AG10803 (cell line): Measurements from ENCODE around the gene MAFG.

ENCODE experiments used
- DNase-seq: peaks from one replicate; pipeline ENCODE4 v3.0.0; 2010; ENCODE audit warnings: low read depth
- H3K4me3 ChIP-seq: 2 replicates; pipeline ENCODE4 v1.5.1; 2011; ENCODE audit warnings: mild to moderate bottlenecking, low read length, control low read depth
- CTCF ChIP-seq: conservative IDR thresholded peaks from 2 replicates; pipeline ENCODE4 v1.5.1; 2011; ENCODE audit warnings: mild to moderate bottlenecking, low read length, control low read depth, inconsistent platforms

Gene MAFG

GRCh38 chr17:81933178-81933699 lies 5.7 kb upstream of the MAFG start:
- no peak for TF ChIP-seq CTCF
- no peak for DNase-seq
- no peak overlapping the region for H3K4me3 ChIP-seq

DNA sequence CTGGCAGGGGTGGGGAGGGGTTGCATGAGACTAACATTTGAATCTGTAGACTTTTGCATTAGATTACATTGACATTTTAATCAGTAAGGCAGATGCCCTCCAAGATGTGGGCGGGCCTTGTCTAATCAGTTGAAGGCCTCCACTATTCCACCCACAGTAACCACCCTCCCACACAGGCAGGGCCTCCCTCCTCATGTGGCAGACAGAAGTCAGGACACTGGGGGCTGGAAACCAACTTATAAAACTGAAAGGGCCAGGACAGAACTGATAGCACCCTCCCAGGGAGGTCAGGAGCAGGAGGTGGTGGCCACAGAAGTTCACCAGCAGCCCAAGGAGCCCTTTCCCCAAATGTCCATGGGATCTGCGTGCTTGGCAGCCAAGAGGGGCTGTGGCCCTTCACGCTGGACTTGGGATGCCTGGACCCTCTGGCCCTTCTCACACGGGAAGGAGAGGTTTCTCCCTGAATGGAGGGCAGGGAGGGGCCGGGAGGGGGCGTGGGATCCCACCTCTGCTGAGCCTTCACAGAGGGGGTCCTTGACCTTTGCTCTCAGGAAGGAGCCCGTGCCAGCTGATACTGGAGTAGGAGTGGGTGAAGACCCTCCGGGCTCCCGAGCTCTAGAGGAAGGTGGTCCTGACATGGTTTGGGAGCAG lies 4.9 kb upstream of the MAFG start:
- no peak for TF ChIP-seq CTCF
- DNase-seq: no peak
- H3K4me3 ChIP-seq: no peak overlapping the region

- no peak overlapping the region for H3K4me3 ChIP-seq
- no peak for DNase-seq
- TF ChIP-seq CTCF: no peak
Measured at GRCh38 chr17:81931557-81932332, 4.2 kb upstream of the MAFG start.

DNA sequence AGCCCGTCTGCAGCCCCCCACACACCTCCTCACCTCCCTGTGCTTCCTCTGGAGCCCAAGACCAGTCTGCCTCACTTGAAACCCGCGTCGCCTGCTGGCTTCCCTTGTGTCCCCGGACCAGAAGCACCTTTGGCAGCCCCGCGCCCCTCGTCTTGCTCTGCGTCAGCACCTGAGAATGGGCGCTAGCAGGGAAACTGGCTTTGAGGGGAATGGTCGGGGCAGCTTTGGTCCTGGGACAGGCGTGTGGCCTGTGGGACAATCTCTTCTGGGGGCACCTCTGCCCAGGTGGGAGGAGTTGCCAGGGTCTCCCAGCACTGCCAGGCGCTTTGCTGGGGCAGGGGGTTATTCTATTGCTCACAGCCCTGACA lies 3.6 kb upstream of the MAFG start:
- no peak for DNase-seq
- no peak overlapping the region for H3K4me3 ChIP-seq
- TF ChIP-seq CTCF: no peak

- no peak for TF ChIP-seq CTCF
- DNase-seq: no peak
- H3K4me3 ChIP-seq: no peak overlapping the region
Measured at GRCh38 chr17:81930142-81931125, 2.9 kb upstream of the MAFG start.

DNA sequence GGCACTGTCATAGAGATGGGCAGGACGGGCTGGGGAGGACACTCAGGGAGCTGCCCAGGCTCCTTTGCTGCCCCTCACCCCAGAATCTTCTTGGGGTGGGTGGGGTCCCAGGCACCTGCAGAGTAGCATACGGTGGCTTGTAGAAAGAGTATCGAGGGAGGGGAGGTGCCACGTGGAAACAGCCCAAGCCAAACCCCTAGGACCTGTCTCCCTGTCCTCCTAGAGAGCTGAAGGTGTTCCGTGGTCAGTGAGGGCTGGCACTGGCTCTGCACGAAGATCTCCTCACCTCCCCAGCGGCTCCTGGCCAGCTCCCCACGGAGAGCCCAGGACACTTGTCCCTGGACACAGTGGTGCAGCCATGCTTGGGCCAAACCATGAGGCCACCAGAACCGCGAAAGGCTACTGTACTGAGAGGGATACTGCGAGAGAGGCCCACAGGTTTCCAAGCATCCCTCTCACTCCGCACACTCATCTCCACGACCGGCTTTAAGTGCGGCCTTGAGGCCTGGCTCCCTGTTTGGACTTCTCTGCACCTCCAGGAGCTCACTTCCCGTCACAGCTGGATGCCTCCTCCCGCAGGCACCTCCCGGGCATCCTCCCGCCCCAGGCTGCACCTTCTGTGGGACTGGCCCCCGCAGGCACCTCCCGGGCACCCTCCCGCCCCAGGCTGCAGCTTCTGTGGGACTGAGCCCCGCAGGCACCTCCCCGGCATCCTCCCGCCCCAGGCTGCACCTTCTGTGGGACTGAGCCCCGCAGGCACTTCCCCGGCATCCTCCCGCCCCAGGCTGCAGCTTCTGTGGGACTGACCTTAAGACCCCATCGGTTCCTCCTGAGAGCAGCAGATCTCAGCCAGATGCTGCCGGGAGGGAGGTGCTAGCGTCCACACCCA lies 2.0 kb upstream of the MAFG start:
- no peak for TF ChIP-seq CTCF

More for the DNA sequence above, 2.0 kb upstream of the MAFG start:
- H3K4me3 ChIP-seq: peak overlapping the region; percentile 58; the same call in 1 of the 2 replicates
- DNase-seq: no peak
